HL-60 (cell line): ENCODE data around the gene HDAC7.

Source experiments
- DNase-seq, 2 experiments: peaks; one replicate each; pipeline ENCODE4 v3.0.0-alpha.2; 2010 to 2020; ENCODE audit warnings: low read depth in 1 of 2, low spot score in 1 of 2
- H3K27ac ChIP-seq: fragments of 250-450 bp; sonication (Bioruptor Pico); replicated peaks from 2 replicates; pipeline ENCODE4 v1.5.1; 2020; ENCODE audit warnings: mild to moderate bottlenecking, moderate library complexity
- H3K27me3 ChIP-seq: fragments of 250-450 bp; sonication (Bioruptor Pico); 2 replicates; pipeline ENCODE4 v1.5.1; 2021; ENCODE audit warnings: mild to moderate bottlenecking, moderate library complexity; ENCODE audit not compliant: insufficient read depth, poor library complexity, severe bottlenecking
- H3K4me3 ChIP-seq: replicated peaks from 2 replicates; pipeline ENCODE4 v1.5.1; 2011; ENCODE audit warnings: mild to moderate bottlenecking, control low read depth, low read length; ENCODE audit not compliant: insufficient read depth
- CTCF ChIP-seq: IDR thresholded peaks from one replicate; pipeline ENCODE4 v1.5.1; 2011; ENCODE audit warnings: low read length, control low read depth, inconsistent platforms; ENCODE audit not compliant: insufficient read depth
- GABPA ChIP-seq: IDR thresholded peaks from 2 replicates; pipeline ENCODE4 v1.6.1; 2012; ENCODE audit warnings: low read depth
- POLR2AphosphoS5 ChIP-seq: IDR thresholded peaks from 2 replicates; pipeline ENCODE4 v1.6.1; 2012; ENCODE audit warnings: low read depth
- REST ChIP-seq: IDR thresholded peaks from 2 replicates; pipeline ENCODE4 v1.6.1; 2012; ENCODE audit warnings: low read depth; ENCODE audit not compliant: insufficient replicate concordance
- SPI1 ChIP-seq: IDR thresholded peaks from 2 replicates; pipeline ENCODE4 v1.6.1; 2012; ENCODE audit warnings: low read depth, mild to moderate bottlenecking, borderline replicate concordance

Gene HDAC7

GRCh38 chr12:47763481-47764346 is 56.0 kb downstream of the HDAC7 start:
- DNase-seq = peak in 1 of 2 experiments; percentile 75
- TF ChIP-seq SPI1 = peak; percentile 19; the same call in 1 of the 2 replicates
- TF ChIP-seq POLR2AphosphoS5 = 0 out of 2 replicates have a peak, but pooled peaks have one; percentile 20
- no peak for TF ChIP-seq GABPA
- Histone ChIP-seq H3K27me3 (no peaks in the 10 kb centered on the region), H3K27ac (no peak overlapping the region), H3K4me3 (no peak overlapping the region)

GRCh38 chr12:47762850-47763465 is 56.7 kb downstream of the HDAC7 start:
- no peak for DNase-seq
- H3K27ac ChIP-seq = no peak overlapping the region
- no peak overlapping the region for H3K4me3 ChIP-seq
- TF ChIP-seq REST = no peak
- TF ChIP-seq GABPA = no peak
- TF ChIP-seq CTCF = no peak
- no peak for TF ChIP-seq POLR2AphosphoS5
- no peak for TF ChIP-seq SPI1
- no peaks in the 10 kb centered on the region for H3K27me3 ChIP-seq

GRCh38 chr12:47758834-47759690 is 60.6 kb downstream of the HDAC7 start, which contains the start of gene RAPGEF3:
Gene RAPGEF3, minus strand, starts transcription at chr12:47758880. Its CDS starts 324 bp downstream, at chr12:47758556.
- H3K4me3 ChIP-seq = peak within 1 kb of the TSS; percentile 68
- H3K27ac ChIP-seq = peak within 1 kb of the TSS; percentile 37
- DNase-seq = peak; percentile 61 to 79
- no peaks in the 10 kb centered on the region for H3K27me3 ChIP-seq
- TF ChIP-seq SPI1 (no peak), POLR2AphosphoS5 (no peak), GABPA (no peak), CTCF (peak; percentile 8), REST (no peak)

DNA sequence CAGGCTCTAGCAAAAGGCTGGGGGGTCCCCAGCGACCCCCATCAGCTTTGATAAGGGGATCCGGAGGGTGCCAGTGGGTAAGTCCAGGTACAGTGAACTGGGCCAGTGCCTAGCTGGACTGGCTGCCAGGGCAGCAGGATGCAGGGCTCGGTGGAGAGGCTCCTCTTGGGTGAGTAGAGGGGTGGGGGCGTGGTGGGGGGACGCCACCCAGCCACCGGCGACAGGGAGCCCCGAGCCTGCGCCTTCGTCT is 61.2 kb downstream of the HDAC7 start:
- peak overlapping the region; percentile 68 for H3K4me3 ChIP-seq
- no peaks in the 10 kb centered on the region for H3K27me3 ChIP-seq
- DNase-seq = no peak
- H3K27ac ChIP-seq = no peak overlapping the region
- TF ChIP-seq CTCF (no peak), POLR2AphosphoS5 (no peak), SPI1 (no peak), GABPA (no peak), REST (no peak)
